NT2/D1 (cell line): ENCODE data around the gene LYVE1.

Experiments
- DNase-seq: peaks from one replicate; pipeline ENCODE4 v3.0.0-alpha.2; 2011; ENCODE audit warnings: low read depth, low spot score
- H3K27me3 ChIP-seq: 2 replicates; pipeline ENCODE4 v1.6.0; 2011; ENCODE audit warnings: mild to moderate bottlenecking; ENCODE audit not compliant: insufficient read length, insufficient read depth
- H3K36me3 ChIP-seq: 2 replicates; pipeline ENCODE4 v1.6.1; 2011; ENCODE audit warnings: mild to moderate bottlenecking, low read length, mixed read lengths; ENCODE audit not compliant: insufficient read depth, insufficient read length
- H3K4me1 ChIP-seq: 2 replicates; pipeline ENCODE4 v1.5.1; 2011; ENCODE audit not compliant: insufficient read depth, insufficient read length
- H3K4me3 ChIP-seq: 2 replicates; pipeline ENCODE4 v1.5.1; 2011; ENCODE audit warnings: low read depth; ENCODE audit not compliant: insufficient read length
- H3K9ac ChIP-seq: 2 replicates; pipeline ENCODE4 v1.6.0; 2011; ENCODE audit warnings: low read depth; ENCODE audit not compliant: insufficient read length
- H3K9me3 ChIP-seq: 2 replicates; pipeline ENCODE4 v1.5.1; 2011; ENCODE audit warnings: mild to moderate bottlenecking, low read length; ENCODE audit not compliant: insufficient read depth
- SUZ12 ChIP-seq: IDR thresholded peaks from 2 replicates; pipeline ENCODE4 v1.6.1; 2011; ENCODE audit not compliant: insufficient read length, insufficient read depth; ENCODE audit errors: extremely low read depth
- YY1 ChIP-seq: IDR thresholded peaks from 2 replicates; pipeline ENCODE4 v1.6.1; 2011; ENCODE audit not compliant: insufficient read length, insufficient read depth
- ZNF274 ChIP-seq: IDR thresholded peaks from 2 replicates; pipeline ENCODE4 v1.6.1; 2011; ENCODE audit warnings: mild to moderate bottlenecking, low read depth, low read length

Gene LYVE1

GRCh38 chr11:10533323-10533722, 35.1 kb downstream of the LYVE1 start:
- no peak overlapping the region for H3K9ac ChIP-seq
- peaks cover 22% of the 10 kb centered on the region for H3K36me3 ChIP-seq
- no peaks in the 10 kb centered on the region for H3K4me1 ChIP-seq
- H3K9me3 ChIP-seq: no peaks in the 10 kb centered on the region
- no peaks in the 10 kb centered on the region for H3K27me3 ChIP-seq
- TF ChIP-seq SUZ12: no peak
- no peak for DNase-seq
- H3K4me3 ChIP-seq: no peak overlapping the region

DNA sequence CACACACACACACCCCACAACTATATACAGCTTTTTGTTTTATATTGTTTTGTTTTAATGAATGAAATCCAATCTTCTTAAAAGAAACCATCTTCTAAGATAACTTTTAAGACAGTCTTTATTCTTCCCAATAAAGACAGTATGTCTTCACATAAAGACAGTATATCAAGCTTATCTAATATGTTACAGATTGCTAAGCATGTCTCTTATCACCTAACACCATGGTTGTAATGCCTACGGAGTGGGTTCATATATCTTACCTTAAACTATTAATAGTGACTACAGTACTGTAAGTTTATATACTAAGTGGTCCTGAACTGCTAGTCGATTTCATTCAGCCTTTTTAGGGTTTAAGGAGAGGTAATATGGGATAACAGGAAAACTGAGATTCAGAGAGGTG, 35.9 kb downstream of the LYVE1 start:
- Histone ChIP-seq H3K4me3 (no peak overlapping the region), H3K4me1 (no peaks in the 10 kb centered on the region), H3K27me3 (no peaks in the 10 kb centered on the region), H3K9ac (no peak overlapping the region), H3K9me3 (no peaks in the 10 kb centered on the region), H3K36me3 (peaks cover 23% of the 10 kb centered on the region)
- DNase-seq: no peak
- TF ChIP-seq SUZ12 (no peak), YY1 (no peak), ZNF274 (no peak)

GRCh38 chr11:10529279-10529678, 39.2 kb downstream of the LYVE1 start:
- no peaks in the 10 kb centered on the region for H3K27me3 ChIP-seq
- no peak for TF ChIP-seq ZNF274
- no peak for TF ChIP-seq SUZ12
- no peak for TF ChIP-seq YY1
- DNase-seq: no peak
- no peak overlapping the region for H3K9ac ChIP-seq
- H3K4me1 ChIP-seq: no peaks in the 10 kb centered on the region
- H3K9me3 ChIP-seq: no peaks in the 10 kb centered on the region
- no peak overlapping the region for H3K4me3 ChIP-seq
- H3K36me3 ChIP-seq: peaks cover 33% of the 10 kb centered on the region

GRCh38 chr11:10528121-10528520, 40.3 kb downstream of the LYVE1 start:
- H3K4me3 ChIP-seq: no peak overlapping the region
- no peaks in the 10 kb centered on the region for H3K4me1 ChIP-seq
- H3K9me3 ChIP-seq: no peaks in the 10 kb centered on the region
- no peak for TF ChIP-seq ZNF274
- no peak for TF ChIP-seq YY1
- TF ChIP-seq SUZ12: no peak
- H3K36me3 ChIP-seq: peaks cover 36% of the 10 kb centered on the region
- H3K9ac ChIP-seq: no peak overlapping the region
- DNase-seq: no peak
- H3K27me3 ChIP-seq: no peaks in the 10 kb centered on the region

GRCh38 chr11:10526974-10527918, 41.2 kb downstream of the LYVE1 start:
- Histone ChIP-seq H3K27me3 (no peaks in the 10 kb centered on the region), H3K9ac (no peak overlapping the region), H3K36me3 (peaks cover 37% of the 10 kb centered on the region), H3K4me3 (no peak overlapping the region), H3K4me1 (no peaks in the 10 kb centered on the region), H3K9me3 (no peaks in the 10 kb centered on the region)
- DNase-seq: no peak
- no peak for TF ChIP-seq YY1
- TF ChIP-seq SUZ12: no peak
- no peak for TF ChIP-seq ZNF274

- Histone ChIP-seq H3K27me3 (no peaks in the 10 kb centered on the region), H3K4me1 (no peaks in the 10 kb centered on the region), H3K9me3 (no peaks in the 10 kb centered on the region), H3K9ac (no peak overlapping the region), H3K4me3 (no peak overlapping the region), H3K36me3 (peaks cover 43% of the 10 kb centered on the region)
- no peak for DNase-seq
- TF ChIP-seq SUZ12 (no peak), ZNF274 (no peak), YY1 (no peak)
Observed at GRCh38 chr11:10524471-10524870, 44.0 kb downstream of the LYVE1 start.

- no peak for TF ChIP-seq SUZ12
- TF ChIP-seq ZNF274: no peak
- TF ChIP-seq YY1: no peak
Observed at GRCh38 chr11:10522921-10523320, 45.5 kb downstream of the LYVE1 start.

GRCh38 chr11:10522276-10522675, 46.2 kb downstream of the LYVE1 start:
- H3K4me1 ChIP-seq: no peaks in the 10 kb centered on the region
- no peaks in the 10 kb centered on the region for H3K27me3 ChIP-seq
- no peaks in the 10 kb centered on the region for H3K9me3 ChIP-seq
- DNase-seq: no peak
- no peak overlapping the region for H3K9ac ChIP-seq
- TF ChIP-seq SUZ12 (no peak), ZNF274 (no peak), YY1 (no peak)
- no peak overlapping the region for H3K4me3 ChIP-seq
- peaks cover 32% of the 10 kb centered on the region for H3K36me3 ChIP-seq

More at GRCh38 chr11:10522921-10523320, 45.5 kb downstream of the LYVE1 start:
- no peaks in the 10 kb centered on the region for H3K9me3 ChIP-seq
- no peaks in the 10 kb centered on the region for H3K27me3 ChIP-seq
- H3K4me3 ChIP-seq: no peak overlapping the region
- no peak overlapping the region for H3K9ac ChIP-seq
- H3K36me3 ChIP-seq: peaks cover 36% of the 10 kb centered on the region
- DNase-seq: no peak
- H3K4me1 ChIP-seq: no peaks in the 10 kb centered on the region
